SK-N-SH (cell line): ENCODE data around the gene RAC2. TPM values are rescaled to one million over a fixed set of nuclear protein-coding genes. Genes with fewer than 3 reads are reported as not detected.
A peak's percentile ranks its signal among the peaks of the same experiment; 100 is the strongest.

Experiments
- CTCF ChIA-PET: fragments of 300-600, 350-600 bp; formaldehyde crosslinking; extraction: SDS; loops from one replicate; lab custom pipeline; 2021; lab: Yijun Ruan, JAX
- POLR2A ChIA-PET: fragments of 350-600 bp; sonication (Branson Sonifier 250); formaldehyde crosslinking; extraction: SDS; loops from one replicate; lab custom pipeline; 2020; ENCODE audit warnings: antibody characterized with exemption, inconsistent platforms; lab: Yijun Ruan, JAX
- DNase-seq: peaks from one replicate; pipeline ENCODE4 v3.0.0; 2012
- H2AFZ ChIP-seq: fragments of 200-600 bp; sonication (generic); 2 replicates; pipeline ENCODE4 v1.8.1; 2016; ENCODE audit warnings: antibody characterized with exemption, mild to moderate bottlenecking, low read depth
- H3F3A ChIP-seq: fragments of 200-600 bp; sonication (generic); replicated peaks from 2 replicates; pipeline ENCODE3; 2016; ENCODE audit warnings: antibody characterized with exemption, mild to moderate bottlenecking; ENCODE audit not compliant: insufficient read depth
- H3K27ac ChIP-seq, 2 experiments: fragments of 200-500 bp in 1 of 2; fragments of 200-600 bp in 1 of 2; sonication (Bioruptor generic) in 1 of 2; sonication (generic), shearing (Covaris generic) in 1 of 2; 2 replicates each; pipeline versions ENCODE4 v1.5.1 to v1.6.1; 2014 to 2016; ENCODE audit warnings: low read depth in 2 of 2, inconsistent platforms in 1 of 2, low read length in 1 of 2, mild to moderate bottlenecking in 1 of 2, mixed read lengths in 1 of 2
- H3K27me3 ChIP-seq: fragments of 200-600 bp; sonication (generic), shearing (Covaris generic); 2 replicates; pipeline ENCODE4 v1.6.1; 2016; ENCODE audit warnings: mixed run types; ENCODE audit not compliant: insufficient read depth
- H3K36me3 ChIP-seq, 2 experiments: fragments of 200-500 bp in 1 of 2; fragments of 200-600 bp in 1 of 2; sonication (Bioruptor generic) in 1 of 2; sonication (generic) in 1 of 2; replicated peaks in 1 of 2; 2 replicates each; pipeline versions ENCODE3 to v1.5.1; 2014 to 2016; ENCODE audit warnings: low read length in 1 of 2, mild to moderate bottlenecking in 1 of 2; ENCODE audit not compliant: insufficient read depth in 2 of 2, control insufficient read depth in 1 of 2
- H3K4me1 ChIP-seq, 2 experiments: fragments of 200-500 bp in 1 of 2; fragments of 200-600 bp in 1 of 2; sonication (Bioruptor generic) in 1 of 2; sonication (generic), shearing (Covaris generic) in 1 of 2; 2 replicates each; pipeline versions ENCODE4 v1.5.1 to v1.6.1; 2014 to 2016; ENCODE audit warnings: low read depth in 1 of 2, low read length in 1 of 2, mixed run types in 1 of 2; ENCODE audit not compliant: insufficient read depth in 2 of 2, control insufficient read depth in 1 of 2
- H3K4me2 ChIP-seq: fragments of 200-600 bp; sonication (generic), shearing (Covaris generic); 2 replicates; pipeline ENCODE4 v1.6.1; 2017; ENCODE audit warnings: mixed run types
- H3K4me3 ChIP-seq, 2 experiments: fragments of 200-500 bp in 1 of 2; fragments of 200-600 bp in 1 of 2; sonication (Bioruptor generic) in 1 of 2; sonication (generic), shearing (Covaris generic) in 1 of 2; 2 replicates each; pipeline versions ENCODE4 v1.5.1 to v1.8.1; 2014 to 2016; ENCODE audit warnings: low read depth in 2 of 2, inconsistent platforms in 1 of 2, low read length in 1 of 2, mild to moderate bottlenecking in 1 of 2, mixed read lengths in 1 of 2, moderate library complexity in 1 of 2
- H3K79me2 ChIP-seq: fragments of 200-600 bp; sonication (generic); 2 replicates; pipeline ENCODE4 v1.8.1; 2017; ENCODE audit warnings: mild to moderate bottlenecking; ENCODE audit not compliant: insufficient read depth
- H3K9ac ChIP-seq: fragments of 200-600 bp; sonication (generic); 2 replicates; pipeline ENCODE4 v1.6.1; 2017; ENCODE audit warnings: mixed run types
- H3K9me2 ChIP-seq: fragments of 200-600 bp; sonication (generic); 2 replicates; pipeline ENCODE4 v1.6.1; 2017; ENCODE audit warnings: mixed run types
- H3K9me3 ChIP-seq: fragments of 200-600 bp; sonication (generic); 2 replicates; pipeline ENCODE4 v1.6.1; 2017; ENCODE audit warnings: mixed run types, mild to moderate bottlenecking, moderate library complexity
- H4K20me1 ChIP-seq: fragments of 200-600 bp; sonication (generic); 2 replicates; pipeline ENCODE4 v1.6.1; 2017; ENCODE audit warnings: mild to moderate bottlenecking, mixed run types; ENCODE audit not compliant: insufficient read depth
- CHD2 ChIP-seq: fragments of 150-350 bp; IDR thresholded peaks from 2 replicates; pipeline ENCODE4 v1.6.1; 2018; ENCODE audit warnings: low read length; ENCODE audit not compliant: partially characterized antibody
- FOSL2 ChIP-seq: IDR thresholded peaks from 2 replicates; pipeline ENCODE4 v1.4.0; 2012; ENCODE audit warnings: low read depth, mild to moderate bottlenecking, moderate library complexity, borderline replicate concordance
- FOXM1 ChIP-seq: IDR thresholded peaks from 2 replicates; pipeline ENCODE4 v1.4.0; 2012; ENCODE audit warnings: low read depth, mild to moderate bottlenecking
- GABPA ChIP-seq: IDR thresholded peaks from 2 replicates; pipeline ENCODE4 v1.4.0; 2012; ENCODE audit warnings: low read depth, mild to moderate bottlenecking
- MEF2A ChIP-seq: IDR thresholded peaks from 2 replicates; pipeline ENCODE4 v1.4.0; 2012; ENCODE audit warnings: low read depth, borderline replicate concordance
- NFIC ChIP-seq: IDR thresholded peaks from 2 replicates; pipeline ENCODE4 v1.4.0; 2012; ENCODE audit warnings: borderline replicate concordance
- POLR2AphosphoS5 ChIP-seq: IDR thresholded peaks from 2 replicates; pipeline ENCODE4 v1.6.1; 2012; ENCODE audit warnings: low read depth, low read length
- RAD21 ChIP-seq: IDR thresholded peaks from 2 replicates; pipeline ENCODE4 v1.6.1; 2012; ENCODE audit warnings: mild to moderate bottlenecking, low read length
- REST ChIP-seq: IDR thresholded peaks from 2 replicates; pipeline ENCODE4 v1.6.1; 2012; ENCODE audit warnings: mild to moderate bottlenecking, low read depth, low read length, moderate library complexity
- RXRA ChIP-seq: IDR thresholded peaks from 2 replicates; pipeline ENCODE4 v1.4.0; 2012; ENCODE audit warnings: low read depth, mild to moderate bottlenecking, borderline replicate concordance
- SMC3 ChIP-seq: IDR thresholded peaks from 2 replicates; pipeline ENCODE4 v1.6.1; 2012; ENCODE audit warnings: low read depth, low read length, improper control_type of control experiment
- TAF1 ChIP-seq: IDR thresholded peaks from 2 replicates; pipeline ENCODE4 v1.6.1; 2012; ENCODE audit warnings: low read depth, mild to moderate bottlenecking, low read length, moderate library complexity, borderline replicate concordance
- USF1 ChIP-seq: IDR thresholded peaks from 2 replicates; pipeline ENCODE4 v1.4.0; 2012; ENCODE audit warnings: low read depth, borderline replicate concordance
- WGBS: methylation state at CpG from one replicate; pipeline ENCODE4 v1.1.6; 2017; ENCODE audit warnings: low lambda C conversion rate; 5-methylcytosine and 5-hydroxymethylcytosine counted together
- polyA plus RNA-seq, 3 experiments: library from polyadenylated mRNA; depleted of rRNA; stranded (reverse); fragments of >200 nt; gene quantifications; 2 replicates each; pipeline ENCODE4 v1.2.3, GENCODE V29; 2012
- TF ChIP-seq, protein P1 (sequence below): IDR thresholded peaks from 2 replicates; pipeline ENCODE4 v1.4.0; 2012; ENCODE audit warnings: low read depth, borderline replicate concordance

The RAC2 gene
- polyA plus RNA-seq, 1 of the 3 experiments (the other 2 are of a cell fraction), result 29.9 TPM

GRCh38 chr22:37211866-37212173, 32.2 kb downstream of the RAC2 start (continued):
- TF ChIP-seq, protein P1, sequence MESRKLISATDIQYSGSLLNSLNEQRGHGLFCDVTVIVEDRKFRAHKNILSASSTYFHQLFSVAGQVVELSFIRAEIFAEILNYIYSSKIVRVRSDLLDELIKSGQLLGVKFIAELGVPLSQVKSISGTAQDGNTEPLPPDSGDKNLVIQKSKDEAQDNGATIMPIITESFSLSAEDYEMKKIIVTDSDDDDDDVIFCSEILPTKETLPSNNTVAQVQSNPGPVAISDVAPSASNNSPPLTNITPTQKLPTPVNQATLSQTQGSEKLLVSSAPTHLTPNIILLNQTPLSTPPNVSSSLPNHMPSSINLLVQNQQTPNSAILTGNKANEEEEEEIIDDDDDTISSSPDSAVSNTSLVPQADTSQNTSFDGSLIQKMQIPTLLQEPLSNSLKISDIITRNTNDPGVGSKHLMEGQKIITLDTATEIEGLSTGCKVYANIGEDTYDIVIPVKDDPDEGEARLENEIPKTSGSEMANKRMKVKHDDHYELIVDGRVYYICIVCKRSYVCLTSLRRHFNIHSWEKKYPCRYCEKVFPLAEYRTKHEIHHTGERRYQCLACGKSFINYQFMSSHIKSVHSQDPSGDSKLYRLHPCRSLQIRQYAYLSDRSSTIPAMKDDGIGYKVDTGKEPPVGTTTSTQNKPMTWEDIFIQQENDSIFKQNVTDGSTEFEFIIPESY, result no peak
- TF ChIP-seq USF1, result no peak
- TF ChIP-seq FOXM1, result no peak
- TF ChIP-seq NFIC, result no peak

DNA sequence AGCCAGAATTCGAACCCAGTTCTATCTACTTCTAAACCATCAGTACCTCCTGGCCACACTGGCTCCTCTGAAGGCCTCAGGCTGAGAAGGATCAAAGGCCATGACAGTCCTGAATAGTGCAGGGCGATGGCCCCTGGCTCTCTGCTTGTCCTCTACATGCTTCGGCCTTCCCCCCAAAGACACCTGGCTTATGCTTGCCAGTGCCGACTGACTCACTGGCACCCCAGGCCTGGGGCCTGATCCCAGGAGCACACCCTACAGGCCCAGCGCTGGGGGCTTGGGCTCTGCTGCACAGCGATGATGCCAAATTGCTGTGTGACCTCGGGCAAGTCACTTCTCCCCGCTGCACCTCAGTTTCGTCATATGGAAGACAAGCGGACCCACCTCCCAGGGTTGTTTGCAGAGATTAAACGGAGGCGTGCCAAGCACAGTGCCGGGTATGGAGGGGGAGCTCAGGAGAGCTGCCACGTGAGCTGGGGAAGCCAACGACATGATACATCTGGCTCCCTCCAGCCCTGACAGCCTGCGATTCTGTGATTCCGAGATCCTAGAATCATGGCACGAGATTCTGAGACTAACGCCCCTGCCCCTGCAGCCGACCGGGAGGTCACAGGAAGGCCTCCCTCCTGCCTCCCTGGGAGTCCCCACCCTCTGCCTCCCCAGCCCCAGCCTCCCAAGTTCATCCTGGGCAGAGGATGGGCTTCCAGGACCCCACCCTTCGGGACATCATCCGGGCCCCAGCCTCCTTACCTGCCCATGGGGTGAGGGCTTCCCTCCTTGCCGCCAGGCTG, 32.8 kb downstream of the RAC2 start:
- WGBS, result 74% methylated on average over 4 of the region's 24 CpGs
- Histone ChIP-seq H3K4me3 (no peak overlapping the region), H3K79me2 (no peaks in the 10 kb centered on the region), H3K9me3 (no peaks in the 10 kb centered on the region), H3K4me1 (peaks cover 0 to 10% of the 10 kb centered on the region in 2 experiments; a peak in 1 of 4 replicates), H3K9me2 (no peaks in the 10 kb centered on the region), H3F3A (no peaks in the 10 kb centered on the region), H3K27ac (no peak overlapping the region), H3K4me2 (no peak overlapping the region), H4K20me1 (no peaks in the 10 kb centered on the region), H3K36me3 (no peaks in the 10 kb centered on the region), H3K27me3 (no peaks in the 10 kb centered on the region; the same call in 1 of the 2 replicates), H2AFZ (no peak overlapping the region), H3K9ac (no peak overlapping the region)
- ChIA-PET POLR2A (no interaction called here), CTCF (interaction anchor here (1.0 to 4.7 kb wide), 4 partner anchors 13 to 129 kb away, joined by 3 to 54 read pairs (median 14); no protein-coding TSS in a partner anchor)
- TF ChIP-seq FOSL2, result no peak
- TF ChIP-seq MEF2A, result no peak
- no peak for DNase-seq

DNA sequence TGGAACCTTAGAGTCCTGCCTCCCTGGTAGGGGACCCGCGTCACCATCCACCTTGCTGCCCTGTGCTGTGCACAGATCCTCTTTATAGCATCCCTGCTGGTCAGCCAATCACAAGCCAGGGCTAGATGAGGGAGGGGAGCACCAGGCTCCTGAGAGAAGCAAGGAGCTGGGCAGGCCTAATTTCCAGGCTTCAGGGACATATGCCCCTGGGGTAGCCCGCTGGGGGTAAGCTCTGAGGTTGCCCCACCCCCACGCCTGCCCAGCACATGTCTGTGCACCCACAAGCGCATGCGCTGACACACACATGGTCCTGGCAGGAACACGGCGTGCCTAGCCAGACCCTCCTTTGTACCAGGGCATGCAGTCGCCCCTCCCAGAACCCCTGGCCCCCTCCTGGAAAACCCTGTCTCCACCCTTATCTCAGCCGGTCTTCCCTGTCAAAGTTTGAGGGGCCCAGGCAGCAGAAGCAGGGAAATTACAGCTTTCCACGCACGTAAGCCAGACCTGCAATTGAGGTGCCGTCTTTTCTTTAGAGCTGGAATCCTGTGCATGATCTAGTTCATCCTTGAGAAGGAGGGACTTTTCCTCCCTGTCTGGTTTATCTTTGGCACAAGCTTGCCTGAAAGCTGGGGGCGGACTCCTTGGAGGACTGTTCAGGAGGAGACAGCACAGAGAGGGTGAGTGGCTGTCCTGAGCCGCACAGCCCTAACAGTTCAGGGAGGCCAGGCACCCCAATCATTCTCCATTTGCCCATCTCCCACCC, 33.8 kb downstream of the RAC2 start:
- 94% methylated on average over 9 of the region's 15 CpGs for WGBS
- TF ChIP-seq FOSL2 (no peak), POLR2AphosphoS5 (no peak), TAF1 (no peak), RXRA (no peak), GABPA (no peak), RAD21 (no peak), SMC3 (no peak), CHD2 (no peak), REST (no peak)
- Histone ChIP-seq H3K9me2 (no peaks in the 10 kb centered on the region), H3F3A (no peaks in the 10 kb centered on the region), H3K4me3 (no peak overlapping the region), H3K9ac (no peak overlapping the region), H3K4me1 (peaks cover 0 to 10% of the 10 kb centered on the region in 2 experiments; a peak in 1 of 4 replicates), H4K20me1 (no peaks in the 10 kb centered on the region), H3K4me2 (no peak overlapping the region), H3K27me3 (no peaks in the 10 kb centered on the region; the same call in 1 of the 2 replicates), H3K79me2 (no peaks in the 10 kb centered on the region), H3K36me3 (no peaks in the 10 kb centered on the region), H2AFZ (no peak overlapping the region), H3K27ac (no peak overlapping the region), H3K9me3 (no peaks in the 10 kb centered on the region)
- DNase-seq, result peak; percentile 57
- CTCF ChIA-PET, result interaction anchor here (1.1 to 4.7 kb wide), 4 partner anchors 11 to 50 kb away, joined by 3 to 54 read pairs (median 15); no protein-coding TSS in a partner anchor
- POLR2A ChIA-PET, result no interaction called here
